ENCODE data around the gene VMAC.
"Not testable (repeated sequence)": the region's sequence is repeated elsewhere in the genome, so short reads cannot be mapped to it uniquely, and the experiment has no call there.

The VMAC gene

GRCh38 chr19:5880196-5880595 is 24.5 kb upstream of the VMAC start:
- TF ChIP-seq, protein P1, sequence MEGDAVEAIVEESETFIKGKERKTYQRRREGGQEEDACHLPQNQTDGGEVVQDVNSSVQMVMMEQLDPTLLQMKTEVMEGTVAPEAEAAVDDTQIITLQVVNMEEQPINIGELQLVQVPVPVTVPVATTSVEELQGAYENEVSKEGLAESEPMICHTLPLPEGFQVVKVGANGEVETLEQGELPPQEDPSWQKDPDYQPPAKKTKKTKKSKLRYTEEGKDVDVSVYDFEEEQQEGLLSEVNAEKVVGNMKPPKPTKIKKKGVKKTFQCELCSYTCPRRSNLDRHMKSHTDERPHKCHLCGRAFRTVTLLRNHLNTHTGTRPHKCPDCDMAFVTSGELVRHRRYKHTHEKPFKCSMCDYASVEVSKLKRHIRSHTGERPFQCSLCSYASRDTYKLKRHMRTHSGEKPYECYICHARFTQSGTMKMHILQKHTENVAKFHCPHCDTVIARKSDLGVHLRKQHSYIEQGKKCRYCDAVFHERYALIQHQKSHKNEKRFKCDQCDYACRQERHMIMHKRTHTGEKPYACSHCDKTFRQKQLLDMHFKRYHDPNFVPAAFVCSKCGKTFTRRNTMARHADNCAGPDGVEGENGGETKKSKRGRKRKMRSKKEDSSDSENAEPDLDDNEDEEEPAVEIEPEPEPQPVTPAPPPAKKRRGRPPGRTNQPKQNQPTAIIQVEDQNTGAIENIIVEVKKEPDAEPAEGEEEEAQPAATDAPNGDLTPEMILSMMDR (IDR thresholded peaks at IDR 0.05; ENCODE audit: low read length, missing control alignments) = no peak
- DNase-seq (ENCODE audit: low read depth) = no peak
- H3K4me3 ChIP-seq (replicated peaks; ENCODE audit: low read depth, low read length) = no peak overlapping the region

GRCh38 chr19:5880604-5881078 is 24.0 kb upstream of the VMAC start:
- peak; percentile 60 for DNase-seq (ENCODE audit: low read depth)
- H3K4me3 ChIP-seq (replicated peaks; ENCODE audit: low read depth, low read length) = no peak overlapping the region
- TF ChIP-seq, protein P1 (IDR thresholded peaks at IDR 0.05; ENCODE audit: low read length, missing control alignments) = no peak

DNA sequence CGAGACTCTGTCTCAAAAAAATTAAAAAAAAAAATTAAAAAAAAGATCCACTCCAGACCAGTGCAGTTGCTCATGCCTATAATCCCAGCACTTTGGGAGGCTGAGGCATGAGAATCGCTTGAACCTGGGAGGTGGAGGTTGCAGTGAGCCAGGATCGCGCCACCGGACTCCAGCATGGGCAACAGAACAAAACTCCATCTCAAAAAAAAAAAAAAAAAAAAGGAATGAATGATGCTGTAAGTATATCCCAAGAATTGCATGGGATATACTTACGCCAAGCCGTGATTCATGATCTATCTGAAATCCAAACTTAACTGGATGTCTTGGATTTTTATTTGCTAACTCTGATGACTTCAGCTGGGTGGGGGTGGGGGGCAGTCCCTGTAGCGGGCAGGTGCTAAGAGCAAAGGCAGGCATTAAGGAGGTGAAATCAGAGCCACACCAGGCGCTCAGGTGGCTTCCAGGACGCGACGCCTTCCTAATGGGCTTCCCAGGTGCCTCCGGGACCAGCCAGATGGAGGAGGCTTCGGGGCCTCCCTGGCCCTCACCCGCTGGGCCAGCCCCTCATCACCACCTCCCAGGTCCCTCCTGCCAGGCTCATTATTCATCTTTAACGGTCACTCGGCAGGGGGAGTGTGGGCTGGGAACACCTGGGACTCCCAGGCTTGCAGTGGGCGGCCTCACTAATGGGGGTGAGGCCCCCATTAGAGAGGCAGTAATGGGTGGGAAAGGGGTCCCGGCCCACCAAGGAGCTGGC is 23.0 kb upstream of the VMAC start:
- no peak for DNase-seq (ENCODE audit: low read depth)
- TF ChIP-seq, protein P1 (IDR thresholded peaks at IDR 0.05; ENCODE audit: low read length, missing control alignments) = no peak
- no peak overlapping the region for H3K4me3 ChIP-seq (replicated peaks; ENCODE audit: low read depth, low read length)

GRCh38 chr19:5882421-5882968 is 22.2 kb upstream of the VMAC start:
- TF ChIP-seq, protein P1 (IDR thresholded peaks at IDR 0.05; ENCODE audit: low read length, missing control alignments) = no peak
- DNase-seq (ENCODE audit: low read depth) = no peak
- H3K4me3 ChIP-seq (replicated peaks; ENCODE audit: low read depth, low read length) = no peak overlapping the region

GRCh38 chr19:5883157-5883873 is 21.4 kb upstream of the VMAC start:
- H3K4me3 ChIP-seq (replicated peaks; ENCODE audit: low read depth, low read length); DNase-seq (ENCODE audit: low read depth): not testable (repeated sequence)

- not testable (repeated sequence) for DNase-seq (ENCODE audit: low read depth); H3K4me3 ChIP-seq (replicated peaks; ENCODE audit: low read depth, low read length)
Measured at GRCh38 chr19:5884065-5884811, 20.4 kb upstream of the VMAC start.

GRCh38 chr19:5889288-5889971 is 15.2 kb upstream of the VMAC start:
- TF ChIP-seq, protein P1 (IDR thresholded peaks at IDR 0.05; ENCODE audit: low read length, missing control alignments) = no peak
- no peak for DNase-seq (ENCODE audit: low read depth)
- no peak overlapping the region for H3K4me3 ChIP-seq (replicated peaks; ENCODE audit: low read depth, low read length)
